ENCODE results near the gene SLC23A1. TPM values are rescaled to one million over a fixed set of nuclear protein-coding genes. Genes with fewer than 3 reads are reported as not detected.

Gene SLC23A1
- total and polyA plus RNA-seq, 4 donors: 10.0 to 18.0 (median 17.4) TPM

DNA sequence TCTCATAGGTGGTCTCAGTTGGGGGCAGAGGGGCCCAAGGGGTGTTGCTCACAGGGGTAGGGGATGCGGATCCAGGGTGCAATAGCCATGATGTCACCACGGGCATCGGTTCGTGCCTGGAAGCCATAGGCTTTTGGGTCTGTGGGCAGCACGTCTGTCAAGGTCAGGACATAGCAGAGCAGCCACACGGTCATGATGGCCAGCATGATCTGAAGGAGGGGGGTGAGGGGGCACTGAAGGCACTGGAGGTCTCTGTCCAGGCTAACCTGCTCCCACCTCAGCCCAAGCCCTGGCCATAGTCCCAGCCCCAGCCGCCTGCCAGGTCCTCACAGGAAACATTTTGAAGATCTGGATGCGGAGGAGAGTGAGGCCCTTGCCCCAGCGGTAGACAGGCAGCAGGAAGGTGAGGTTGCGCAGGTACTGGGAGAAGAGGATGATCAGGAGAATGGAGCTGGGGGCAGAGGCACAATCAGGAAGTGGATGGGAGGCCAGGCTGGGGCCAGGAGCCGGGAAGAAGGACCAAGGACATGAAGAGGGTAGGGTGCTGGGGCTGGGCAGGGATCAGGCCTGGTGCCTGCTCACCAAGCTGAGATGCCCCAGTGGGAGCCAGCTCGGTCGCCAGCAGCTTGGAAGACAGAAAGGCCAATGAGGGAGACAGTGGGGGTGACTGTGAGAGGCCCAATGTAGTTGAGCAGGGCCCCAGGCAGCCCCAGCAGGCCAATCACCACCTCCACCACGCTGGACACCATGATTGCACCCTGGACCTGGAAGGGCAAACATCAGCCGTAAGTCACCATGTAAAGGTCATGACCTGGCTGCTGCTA, 3.3 kb downstream of the SLC23A1 start (continued):
- TF ChIP-seq REST (IDR thresholded peaks at IDR 0.05) (no peak), SP1 (IDR thresholded peaks at IDR 0.05) (no peak), RXRA (IDR thresholded peaks at IDR 0.05) (no peak), TAF1 (conservative IDR thresholded peaks at IDR 0.05) (no peak)

- H3K27ac ChIP-seq (ENCODE audit: low read depth in 1 of 2, low read length in 2 of 2): no peak overlapping the region
These were observed 4.1 kb downstream of the SLC23A1 start for GRCh38 chr5:139378941-139379361.

More at GRCh38 chr5:139378941-139379361, 4.1 kb downstream of the SLC23A1 start:
- peaks cover 8 to 28% (median 19%) of the 10 kb centered on the region in 4 donors for H3K4me1 ChIP-seq (ENCODE audit: control insufficient read depth in 4 of 4, insufficient read depth in 4 of 4, low read length in 3 of 4)
- TF ChIP-seq, protein P1, sequence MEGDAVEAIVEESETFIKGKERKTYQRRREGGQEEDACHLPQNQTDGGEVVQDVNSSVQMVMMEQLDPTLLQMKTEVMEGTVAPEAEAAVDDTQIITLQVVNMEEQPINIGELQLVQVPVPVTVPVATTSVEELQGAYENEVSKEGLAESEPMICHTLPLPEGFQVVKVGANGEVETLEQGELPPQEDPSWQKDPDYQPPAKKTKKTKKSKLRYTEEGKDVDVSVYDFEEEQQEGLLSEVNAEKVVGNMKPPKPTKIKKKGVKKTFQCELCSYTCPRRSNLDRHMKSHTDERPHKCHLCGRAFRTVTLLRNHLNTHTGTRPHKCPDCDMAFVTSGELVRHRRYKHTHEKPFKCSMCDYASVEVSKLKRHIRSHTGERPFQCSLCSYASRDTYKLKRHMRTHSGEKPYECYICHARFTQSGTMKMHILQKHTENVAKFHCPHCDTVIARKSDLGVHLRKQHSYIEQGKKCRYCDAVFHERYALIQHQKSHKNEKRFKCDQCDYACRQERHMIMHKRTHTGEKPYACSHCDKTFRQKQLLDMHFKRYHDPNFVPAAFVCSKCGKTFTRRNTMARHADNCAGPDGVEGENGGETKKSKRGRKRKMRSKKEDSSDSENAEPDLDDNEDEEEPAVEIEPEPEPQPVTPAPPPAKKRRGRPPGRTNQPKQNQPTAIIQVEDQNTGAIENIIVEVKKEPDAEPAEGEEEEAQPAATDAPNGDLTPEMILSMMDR (IDR thresholded peaks at IDR 0.05; ENCODE audit: low read depth, low read length, missing input control): no peak
- TF ChIP-seq SP1 (IDR thresholded peaks at IDR 0.05) (no peak), FOXA2 (IDR thresholded peaks at IDR 0.05) (no peak), TAF1 (conservative IDR thresholded peaks at IDR 0.05) (no peak), HNF4G (IDR thresholded peaks at IDR 0.05) (no peak), FOXA1 (IDR thresholded peaks at IDR 0.05) (no peak), JUND (IDR thresholded peaks at IDR 0.05) (no peak), RAD21 (IDR thresholded peaks at IDR 0.05) (no peak), YY1 (IDR thresholded peaks at IDR 0.05) (no peak), GABPA (IDR thresholded peaks at IDR 0.05 in 1 of 2, conservative IDR thresholded peaks at IDR 0.05 in 1 of 2) (no peak)
- TF ChIP-seq, protein P2, sequence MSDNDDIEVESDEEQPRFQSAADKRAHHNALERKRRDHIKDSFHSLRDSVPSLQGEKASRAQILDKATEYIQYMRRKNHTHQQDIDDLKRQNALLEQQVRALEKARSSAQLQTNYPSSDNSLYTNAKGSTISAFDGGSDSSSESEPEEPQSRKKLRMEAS (IDR thresholded peaks at IDR 0.05): no peak
- TF ChIP-seq, protein P3, sequence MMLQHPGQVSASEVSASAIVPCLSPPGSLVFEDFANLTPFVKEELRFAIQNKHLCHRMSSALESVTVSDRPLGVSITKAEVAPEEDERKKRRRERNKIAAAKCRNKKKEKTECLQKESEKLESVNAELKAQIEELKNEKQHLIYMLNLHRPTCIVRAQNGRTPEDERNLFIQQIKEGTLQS (IDR thresholded peaks at IDR 0.05): no peak
- 91% methylated on average over 13 of the region's 13 CpGs for WGBS
- no peak for DNase-seq (ENCODE audit: low spot score)
- H3K9ac ChIP-seq (ENCODE audit: low read depth in 1 of 2, low read length in 2 of 2): no peak overlapping the region
- H3K27me3 ChIP-seq (ENCODE audit: control insufficient read depth in 4 of 4, insufficient read depth in 4 of 4, low read length in 3 of 4): no peaks in the 10 kb centered on the region
- H3K36me3 ChIP-seq (ENCODE audit: control insufficient read depth in 4 of 4, insufficient read depth in 3 of 4, low read depth in 1 of 4, low read length in 3 of 4): peaks cover 0 to 14% (median 10%) of the 10 kb centered on the region in 4 donors
- no peaks in the 10 kb centered on the region for H3K9me3 ChIP-seq (ENCODE audit: control insufficient read depth in 4 of 4, low read length in 3 of 4)
- H3K4me3 ChIP-seq (ENCODE audit: low read depth in 1 of 3, low read length in 3 of 3): no peak overlapping the region

Measured in liver (tissue), 9 donors.